Kidney (tissue), 14 donors: ENCODE measurements around the gene ZNF525. TPM values are rescaled to one million over a fixed set of nuclear protein-coding genes. Genes with fewer than 3 reads are reported as not detected.
"Not testable (repeated sequence)": the region's sequence is repeated elsewhere in the genome, so short reads cannot be mapped to it uniquely, and the experiment has no call there.

Experiments
- DNase-seq, 5 donors: peaks; one replicate each; pipeline ENCODE4 v3.0.0-alpha.2; 2013 to 2020
- FAIRE-seq: peaks from 2 replicates; lab custom pipeline; 2012; peaks lifted over from hg19 to GRCh38; lab: Jason Lieb, UNC
- H3K27ac ChIP-seq, 2 donors: one replicate each; pipeline ENCODE4 v1.7.0; 2013; ENCODE audit warnings: low read depth in 2 of 2, low read length in 2 of 2, inconsistent platforms in 1 of 2
- H3K27me3 ChIP-seq: one replicate; pipeline ENCODE4 v1.7.1; 2013; ENCODE audit warnings: low read length, inconsistent platforms; ENCODE audit not compliant: control insufficient read depth, insufficient read depth
- H3K36me3 ChIP-seq, 3 donors: one replicate each; pipeline versions ENCODE4 v1.7.0 to v1.7.1; 2013; ENCODE audit warnings: low read length in 3 of 3, control low read depth in 1 of 3, inconsistent platforms in 1 of 3; ENCODE audit not compliant: insufficient read depth in 3 of 3, control insufficient read depth in 2 of 3
- H3K4me1 ChIP-seq, 3 donors: one replicate each; pipeline versions ENCODE4 v1.7.0 to v1.7.1; 2013; ENCODE audit warnings: low read length in 3 of 3, inconsistent platforms in 1 of 3, low read depth in 1 of 3; ENCODE audit not compliant: control insufficient read depth in 2 of 3, insufficient read depth in 2 of 3
- H3K4me3 ChIP-seq, 3 donors: one replicate each; pipeline versions ENCODE4 v1.7.0 to v1.8.1; 2013; ENCODE audit warnings: low read length in 3 of 3, control low read depth in 1 of 3, inconsistent platforms in 1 of 3
- H3K9ac ChIP-seq, 3 donors: one replicate each; pipeline versions ENCODE4 v1.7.0 to v1.7.1; 2013; ENCODE audit warnings: low read length in 3 of 3, control low read depth in 1 of 3, inconsistent platforms in 1 of 3
- H3K9me3 ChIP-seq, 3 donors: one replicate each; pipeline versions ENCODE4 v1.7.0 to v1.7.1; 2013; ENCODE audit warnings: low read length in 3 of 3, control low read depth in 1 of 3, inconsistent platforms in 1 of 3; ENCODE audit not compliant: control insufficient read depth in 2 of 3, insufficient read depth in 1 of 3
- intact Hi-C: fragments of 100-400 bp; cut with DNase I; formaldehyde crosslinking; loops from one replicate; pipeline ENCODE4 v1.11.1; 2022
- polyA plus RNA-seq: library from polyadenylated mRNA; stranded (reverse); fragments of 350-450 nt; fragmentation: Illumina TruSeq; extraction: RNeasy Lipid Tissue Mini Kit (QIAGEN cat#74804); gene quantifications from one replicate; pipeline ENCODE4 v1.2.3, GENCODE V29; 2014; ENCODE audit warnings: low read depth, low replicate concordance; ENCODE audit not compliant: insufficient read depth
- total RNA-seq: library from RNA; stranded (reverse); fragmentation: NEBNext Ultra II Directional; extraction: Animal tissue kit (Norgen Biotek cat#: 25700); gene quantifications from one replicate; pipeline ENCODE4 v1.2.1, GENCODE V29; 2021
- TF ChIP-seq, protein P1 (sequence below): IDR thresholded peaks from 3 replicates; pipeline ENCODE4 v1.5.1; 2012; ENCODE audit warnings: mild to moderate bottlenecking, moderate library complexity, borderline replicate concordance; ENCODE audit not compliant: insufficient read depth; ENCODE audit errors: extremely low read depth
- donor health status: control.
- donor health status: control.
- donor health status: control.
- donor health status: control.
- donor health status: control.
- donor health status: DM: yes; HTN: yes; CAD: no.
- donor health status: Normal renal cell carcinoma (clear cell type).

The ZNF525 gene
- total and polyA plus RNA-seq, 2 donors from 2014 or later: 3.9 to 17.2 TPM

DNA sequence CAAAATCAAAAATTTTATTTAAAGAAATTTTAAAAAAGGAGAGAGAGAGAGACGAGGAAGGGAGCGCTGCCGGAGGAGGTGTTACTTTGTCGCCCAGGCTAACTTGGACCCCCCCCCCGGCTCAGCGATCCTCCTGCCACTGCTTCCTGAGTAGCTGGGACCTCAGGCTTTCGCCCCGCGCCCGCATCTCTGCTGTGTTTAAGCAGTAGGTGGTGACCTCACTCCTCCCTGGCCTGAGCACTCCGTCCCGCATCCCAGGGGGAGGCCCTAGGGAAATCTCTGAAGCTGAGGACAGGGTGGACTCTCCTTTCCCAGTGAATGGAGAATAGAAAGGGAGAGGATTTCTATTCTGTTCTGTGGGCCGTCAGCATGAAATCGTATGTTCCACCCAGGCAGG lies 32.4 kb upstream of the ZNF525 start:
- FAIRE-seq (no peak), DNase-seq (peak in 4 of 5 donors; percentile 73 to 82 (median 76))
- H3K36me3 ChIP-seq: no peaks in the 10 kb centered on the region
- H3K9me3 ChIP-seq: peaks cover 0 to under 1% (median 0%) of the 10 kb centered on the region in 3 donors
- H3K27ac ChIP-seq: peak overlapping the region in 1 of 2 donors; percentile 47
- H3K9ac ChIP-seq: peak overlapping the region in 2 of 3 donors; percentile 55 to 59
- intact Hi-C loops: no loop called here
- H3K4me3 ChIP-seq: peak overlapping the region; percentile 69 to 79 (median 73)
- no peaks in the 10 kb centered on the region for H3K27me3 ChIP-seq
- peaks cover 0 to 2% (median 0%) of the 10 kb centered on the region in 3 donors for H3K4me1 ChIP-seq
- TF ChIP-seq, protein P1, sequence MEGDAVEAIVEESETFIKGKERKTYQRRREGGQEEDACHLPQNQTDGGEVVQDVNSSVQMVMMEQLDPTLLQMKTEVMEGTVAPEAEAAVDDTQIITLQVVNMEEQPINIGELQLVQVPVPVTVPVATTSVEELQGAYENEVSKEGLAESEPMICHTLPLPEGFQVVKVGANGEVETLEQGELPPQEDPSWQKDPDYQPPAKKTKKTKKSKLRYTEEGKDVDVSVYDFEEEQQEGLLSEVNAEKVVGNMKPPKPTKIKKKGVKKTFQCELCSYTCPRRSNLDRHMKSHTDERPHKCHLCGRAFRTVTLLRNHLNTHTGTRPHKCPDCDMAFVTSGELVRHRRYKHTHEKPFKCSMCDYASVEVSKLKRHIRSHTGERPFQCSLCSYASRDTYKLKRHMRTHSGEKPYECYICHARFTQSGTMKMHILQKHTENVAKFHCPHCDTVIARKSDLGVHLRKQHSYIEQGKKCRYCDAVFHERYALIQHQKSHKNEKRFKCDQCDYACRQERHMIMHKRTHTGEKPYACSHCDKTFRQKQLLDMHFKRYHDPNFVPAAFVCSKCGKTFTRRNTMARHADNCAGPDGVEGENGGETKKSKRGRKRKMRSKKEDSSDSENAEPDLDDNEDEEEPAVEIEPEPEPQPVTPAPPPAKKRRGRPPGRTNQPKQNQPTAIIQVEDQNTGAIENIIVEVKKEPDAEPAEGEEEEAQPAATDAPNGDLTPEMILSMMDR: no peak

DNA sequence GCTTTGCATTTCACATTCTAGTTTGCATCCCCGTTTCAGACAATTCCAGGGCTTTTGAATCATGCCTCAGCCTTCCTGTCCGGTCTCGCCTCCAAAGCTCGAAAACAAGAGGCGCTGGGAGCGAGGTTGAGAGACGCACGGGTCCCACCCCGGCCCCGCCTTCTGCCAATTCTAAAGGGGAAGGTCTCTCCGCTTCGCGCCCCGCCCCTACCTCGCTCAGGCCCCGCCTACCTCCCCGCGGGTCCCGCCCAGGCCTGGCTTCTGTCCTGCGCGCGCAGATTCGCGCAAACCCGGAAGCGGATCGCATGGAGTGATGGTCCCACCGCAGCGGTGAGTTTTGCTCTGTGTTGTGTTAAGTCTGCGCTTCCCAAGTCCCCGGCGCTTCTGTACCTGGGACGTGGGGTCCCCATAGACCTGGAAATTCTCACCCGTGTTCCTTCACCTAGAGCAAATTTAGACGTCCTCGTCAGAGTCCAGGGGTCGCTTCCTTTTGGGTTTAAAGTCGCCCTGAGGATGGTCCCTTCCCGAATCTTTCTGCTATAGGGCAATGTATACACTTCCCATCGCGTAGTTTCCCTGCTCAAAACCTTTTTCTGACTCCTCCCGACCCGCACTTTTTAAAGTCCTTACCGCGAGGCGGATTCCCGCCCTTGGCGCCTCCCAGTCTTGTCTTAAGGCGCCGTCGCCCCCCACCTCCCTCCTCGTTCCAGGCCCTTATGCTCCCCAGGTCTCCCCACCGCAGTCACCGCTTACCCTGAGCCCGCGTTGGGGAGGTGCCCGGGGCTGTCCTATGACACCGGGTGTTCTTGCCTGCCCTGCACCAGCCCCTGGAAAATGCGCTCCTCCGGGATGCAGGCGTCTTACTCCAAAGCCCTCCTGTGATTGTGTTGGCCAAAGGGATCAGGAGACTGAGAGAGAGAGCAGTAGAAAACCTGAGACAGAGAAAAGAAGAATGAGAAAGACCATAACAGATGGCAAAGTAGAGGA lies 31.7 kb upstream of the ZNF525 start, which contains the start of gene ZNF845:
Gene ZNF845, plus strand, starts transcription at position 287 of the 987 bp plus-strand sequence. CDS start 7,559 bp downstream, outside the sequence.
- TF ChIP-seq, protein P1: no peak
- H3K27me3 ChIP-seq: no peaks in the 10 kb centered on the region
- no peaks in the 10 kb centered on the region for H3K9me3 ChIP-seq
- intact Hi-C loops: no loop called here
- peak; percentile 92 for FAIRE-seq
- H3K9ac ChIP-seq: peak within 1 kb of the TSS; percentile 58 to 89 (median 83)
- H3K4me3 ChIP-seq: peak within 1 kb of the TSS; percentile 79 to 94 (median 94)
- peaks cover 0 to 2% (median 0%) of the 10 kb centered on the region in 3 donors for H3K4me1 ChIP-seq
- H3K27ac ChIP-seq: peak within 1 kb of the TSS in 1 of 2 donors; percentile 47
- H3K36me3 ChIP-seq: no peaks in the 10 kb centered on the region
- DNase-seq: peak; percentile 96 to 98 (median 97)

DNA sequence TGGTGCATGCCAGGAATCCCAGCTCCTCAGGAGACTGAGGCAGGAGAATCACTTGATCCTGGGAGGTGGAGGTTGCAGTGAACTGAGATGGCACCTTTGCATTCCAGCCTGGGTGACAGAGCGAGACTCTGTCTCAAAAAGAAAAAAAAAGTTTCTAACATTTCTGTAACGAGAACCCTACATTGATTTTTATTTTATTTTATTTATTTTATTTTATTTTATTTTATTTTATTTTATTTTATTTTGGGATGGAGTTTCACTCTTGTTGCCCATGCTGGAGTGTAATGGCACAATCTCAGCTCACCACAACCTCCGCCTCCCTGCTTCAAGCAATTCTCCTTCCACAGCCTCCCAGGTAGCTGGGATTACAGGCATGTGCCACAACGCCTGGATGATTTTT lies 21.1 kb upstream of the ZNF525 start:
- H3K9me3 ChIP-seq: peaks cover 0 to 16% (median 2%) of the 10 kb centered on the region in 3 donors
- intact Hi-C loops, H3K4me1 ChIP-seq, H3K9ac ChIP-seq, H3K27ac ChIP-seq, DNase-seq, H3K27me3 ChIP-seq, FAIRE-seq, H3K4me3 ChIP-seq: not testable (repeated sequence)
- H3K36me3 ChIP-seq: peaks cover 3 to 37% (median 11%) of the 10 kb centered on the region in 3 donors

DNA sequence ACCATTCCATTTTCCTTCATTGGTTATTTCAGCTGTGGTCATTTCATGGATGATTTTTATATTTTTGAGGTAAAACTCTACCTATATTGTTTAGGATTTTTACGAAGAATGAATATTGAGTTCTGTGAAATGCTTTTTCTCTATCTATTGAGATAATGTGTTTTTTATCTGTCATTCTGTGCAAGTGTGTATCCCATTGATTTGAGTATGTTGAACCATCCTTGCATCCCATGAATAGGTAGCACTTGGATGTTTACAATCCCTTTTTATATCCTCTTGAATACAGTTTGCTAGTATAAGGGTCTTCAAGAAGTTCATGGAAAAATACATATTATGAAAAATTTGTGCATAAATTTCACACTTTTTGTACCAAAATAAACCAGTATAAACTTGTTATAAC lies 9.8 kb upstream of the ZNF525 start:
- Histone ChIP-seq H3K27ac (no peak overlapping the region), H3K4me1 (no peaks in the 10 kb centered on the region), H3K27me3 (no peaks in the 10 kb centered on the region), H3K36me3 (peaks cover 11 to 21% (median 18%) of the 10 kb centered on the region in 3 donors), H3K9ac (no peak overlapping the region), H3K4me3 (no peak overlapping the region), H3K9me3 (peaks cover 6 to 60% (median 44%) of the 10 kb centered on the region in 3 donors)
- TF ChIP-seq, protein P1: no peak
- intact Hi-C loops: no loop called here
- FAIRE-seq: no peak
- no peak for DNase-seq
